ENCODE results near the gene CBLB.

CBLB gene

GRCh38 chr3:105715372-105715771 lies 153.4 kb downstream of the CBLB start:
- no peaks in the 10 kb centered on the region for H3K9me3 Mint-ChIP-seq
- H3K36me3 Mint-ChIP-seq (ENCODE audit: low read depth): peaks cover 71% of the 10 kb centered on the region
- no peaks in the 10 kb centered on the region for H3K27me3 Mint-ChIP-seq (ENCODE audit: low read depth)
- H3K4me1 Mint-ChIP-seq: no peaks in the 10 kb centered on the region
- no peak overlapping the region for H3K4me3 Mint-ChIP-seq
- H3K27ac Mint-ChIP-seq: no peak overlapping the region
- TF ChIP-seq, protein P1, sequence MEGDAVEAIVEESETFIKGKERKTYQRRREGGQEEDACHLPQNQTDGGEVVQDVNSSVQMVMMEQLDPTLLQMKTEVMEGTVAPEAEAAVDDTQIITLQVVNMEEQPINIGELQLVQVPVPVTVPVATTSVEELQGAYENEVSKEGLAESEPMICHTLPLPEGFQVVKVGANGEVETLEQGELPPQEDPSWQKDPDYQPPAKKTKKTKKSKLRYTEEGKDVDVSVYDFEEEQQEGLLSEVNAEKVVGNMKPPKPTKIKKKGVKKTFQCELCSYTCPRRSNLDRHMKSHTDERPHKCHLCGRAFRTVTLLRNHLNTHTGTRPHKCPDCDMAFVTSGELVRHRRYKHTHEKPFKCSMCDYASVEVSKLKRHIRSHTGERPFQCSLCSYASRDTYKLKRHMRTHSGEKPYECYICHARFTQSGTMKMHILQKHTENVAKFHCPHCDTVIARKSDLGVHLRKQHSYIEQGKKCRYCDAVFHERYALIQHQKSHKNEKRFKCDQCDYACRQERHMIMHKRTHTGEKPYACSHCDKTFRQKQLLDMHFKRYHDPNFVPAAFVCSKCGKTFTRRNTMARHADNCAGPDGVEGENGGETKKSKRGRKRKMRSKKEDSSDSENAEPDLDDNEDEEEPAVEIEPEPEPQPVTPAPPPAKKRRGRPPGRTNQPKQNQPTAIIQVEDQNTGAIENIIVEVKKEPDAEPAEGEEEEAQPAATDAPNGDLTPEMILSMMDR (IDR thresholded peaks at IDR 0.05; ENCODE audit: unreplicated experiment in 3 of 3): no peak

- TF ChIP-seq, protein P1 (IDR thresholded peaks at IDR 0.05; ENCODE audit: unreplicated experiment in 3 of 3): no peak
- H3K4me1 Mint-ChIP-seq: no peaks in the 10 kb centered on the region
- H3K36me3 Mint-ChIP-seq (ENCODE audit: low read depth): peaks cover 70% of the 10 kb centered on the region
- no peak overlapping the region for H3K4me3 Mint-ChIP-seq
- no peak overlapping the region for H3K27ac Mint-ChIP-seq
- no peaks in the 10 kb centered on the region for H3K27me3 Mint-ChIP-seq (ENCODE audit: low read depth)
- H3K9me3 Mint-ChIP-seq: no peaks in the 10 kb centered on the region
Measured at GRCh38 chr3:105714453-105714852, 154.4 kb downstream of the CBLB start.

GRCh38 chr3:105708980-105709379 lies 159.8 kb downstream of the CBLB start:
- H3K9me3 Mint-ChIP-seq: no peaks in the 10 kb centered on the region
- no peak overlapping the region for H3K4me3 Mint-ChIP-seq
- H3K27ac Mint-ChIP-seq: no peak overlapping the region
- no peaks in the 10 kb centered on the region for H3K27me3 Mint-ChIP-seq (ENCODE audit: low read depth)
- H3K36me3 Mint-ChIP-seq (ENCODE audit: low read depth): peaks cover 37% of the 10 kb centered on the region
- TF ChIP-seq, protein P1 (IDR thresholded peaks at IDR 0.05; ENCODE audit: unreplicated experiment in 3 of 3): no peak
- no peaks in the 10 kb centered on the region for H3K4me1 Mint-ChIP-seq

DNA sequence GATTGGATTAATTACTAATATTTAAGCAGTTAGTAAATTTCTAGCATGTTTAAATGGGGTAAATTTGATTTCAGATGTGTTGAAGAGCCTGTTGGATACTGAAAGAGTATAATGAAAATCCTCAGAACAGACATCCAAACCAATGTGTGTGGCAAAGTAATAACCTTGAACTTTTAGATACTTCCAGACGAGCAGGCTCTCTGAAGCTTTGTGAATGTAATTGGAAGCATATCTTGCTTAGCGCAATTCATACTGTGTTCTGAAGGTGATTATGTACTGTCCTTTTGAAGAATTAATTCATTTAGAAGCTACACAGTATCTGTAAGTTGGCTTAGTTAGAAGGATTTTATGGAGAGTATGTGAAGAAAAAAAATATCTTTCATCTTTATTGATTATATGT lies 161.8 kb downstream of the CBLB start:
- Mint-ChIP-seq H3K4me3 (no peak overlapping the region), H3K4me1 (no peaks in the 10 kb centered on the region), H3K27ac (no peak overlapping the region), H3K27me3 (ENCODE audit: low read depth) (no peaks in the 10 kb centered on the region), H3K9me3 (no peaks in the 10 kb centered on the region), H3K36me3 (ENCODE audit: low read depth) (peaks cover 45% of the 10 kb centered on the region)
- TF ChIP-seq, protein P1 (IDR thresholded peaks at IDR 0.05; ENCODE audit: unreplicated experiment in 3 of 3): no peak

- Mint-ChIP-seq H3K4me3 (no peak overlapping the region), H3K4me1 (no peaks in the 10 kb centered on the region), H3K27ac (no peak overlapping the region), H3K36me3 (ENCODE audit: low read depth) (peaks cover 50% of the 10 kb centered on the region), H3K9me3 (no peaks in the 10 kb centered on the region), H3K27me3 (ENCODE audit: low read depth) (no peaks in the 10 kb centered on the region)
- TF ChIP-seq, protein P1 (IDR thresholded peaks at IDR 0.05; ENCODE audit: unreplicated experiment in 3 of 3): no peak
Measured at GRCh38 chr3:105704726-105705410, 163.9 kb downstream of the CBLB start.

- no peaks in the 10 kb centered on the region for H3K4me1 Mint-ChIP-seq
- H3K9me3 Mint-ChIP-seq: no peaks in the 10 kb centered on the region
- H3K27ac Mint-ChIP-seq: peak overlapping the region in 1 of 3 experiments; percentile 25
- no peak overlapping the region for H3K4me3 Mint-ChIP-seq
- H3K36me3 Mint-ChIP-seq (ENCODE audit: low read depth): peaks cover 47% of the 10 kb centered on the region
- TF ChIP-seq, protein P1 (IDR thresholded peaks at IDR 0.05; ENCODE audit: unreplicated experiment in 3 of 3): no peak
- H3K27me3 Mint-ChIP-seq (ENCODE audit: low read depth): no peaks in the 10 kb centered on the region
Measured at GRCh38 chr3:105700575-105700974, 168.2 kb downstream of the CBLB start.
